ENCODE data around the gene MCTP2. TPM values are rescaled to one million over a fixed set of nuclear protein-coding genes. Genes with fewer than 3 reads are reported as not detected.

Gene MCTP2
- total and polyA plus RNA-seq, 2 of the 8 experiments (the other 6 are each of a cell fraction or from before 2014, with no cell fraction given), result 3.4 to 4.5 TPM

DNA sequence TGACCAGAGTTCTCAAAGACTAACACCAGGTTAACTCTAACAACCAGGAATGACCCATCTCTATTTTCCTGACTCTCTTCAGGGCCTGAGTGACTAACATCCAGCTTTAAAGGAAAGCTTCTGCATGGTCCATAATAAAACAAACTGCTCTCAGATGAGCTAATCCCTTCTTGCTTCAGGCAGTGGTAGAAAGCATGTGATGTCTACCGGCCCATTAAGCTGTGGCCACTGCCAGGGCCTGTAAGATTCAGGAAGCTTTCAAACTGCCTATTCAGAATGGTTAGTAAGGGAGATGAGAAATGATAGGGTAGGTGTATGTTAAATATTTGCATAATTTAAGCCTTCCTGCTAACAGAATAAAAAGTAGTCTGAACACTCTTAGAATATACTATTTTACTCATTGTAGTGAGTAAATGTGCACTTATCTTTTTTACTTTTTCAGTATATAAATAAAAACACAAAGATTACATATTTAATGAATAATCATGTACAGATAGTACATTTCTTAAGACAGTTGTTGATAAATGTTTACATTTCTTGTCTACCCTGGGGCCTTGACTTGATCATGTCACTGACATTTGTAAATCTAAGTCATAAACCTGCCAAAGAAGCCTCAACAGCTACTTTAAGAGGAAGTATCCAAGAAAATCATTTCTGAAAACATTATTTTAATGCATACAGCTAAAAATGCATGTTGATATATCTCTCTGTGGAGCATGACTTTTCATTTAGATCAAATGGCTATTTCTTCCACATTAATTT, 222.0 kb downstream of the MCTP2 start:
- Histone ChIP-seq H3K36me3 (ENCODE audit: control insufficient read depth in 2 of 4, insufficient read depth in 4 of 4, low read length in 3 of 4) (no peaks in the 10 kb centered on the region), H3K4me3 (ENCODE audit: extremely low read depth in 1 of 4, insufficient read depth in 2 of 4, low read depth in 3 of 4, low read length in 4 of 4) (no peak overlapping the region), H4K91ac (replicated peaks; ENCODE audit: insufficient read length, low read length) (no peak overlapping the region), H3K14ac (ENCODE audit: insufficient read length) (no peak overlapping the region), H3K23me2 (ENCODE audit: low read depth, low read length) (no peaks in the 10 kb centered on the region), H3K27ac (ENCODE audit: low read depth, low read length) (no peak overlapping the region), H3K27me3 (replicated peaks in 1 of 4; ENCODE audit: control insufficient read depth in 3 of 4, extremely low read depth in 1 of 4, insufficient read depth in 3 of 4, low read length in 3 of 4) (no peaks in the 10 kb centered on the region), H4K20me1 (replicated peaks in 1 of 2; ENCODE audit: control insufficient read depth in 1 of 2, insufficient read depth in 2 of 2, low read length in 2 of 2) (no peaks in the 10 kb centered on the region), H2BK20ac (ENCODE audit: low read length) (no peak overlapping the region), H3K9ac (replicated peaks in 1 of 4; ENCODE audit: extremely low read depth in 1 of 4, low read depth in 3 of 4, low read length in 3 of 4) (no peak overlapping the region), H2BK15ac (ENCODE audit: low read length) (no peak overlapping the region), H3K79me2 (ENCODE audit: control insufficient read depth in 1 of 2, insufficient read depth in 2 of 2, low read length in 2 of 2) (no peaks in the 10 kb centered on the region), H4K5ac (ENCODE audit: insufficient read length, low read depth, low read length) (no peak overlapping the region), H3K56ac (replicated peaks; ENCODE audit: insufficient read length, low read depth, low read length) (no peak overlapping the region), H3K4ac (replicated peaks; ENCODE audit: insufficient read length, low read depth, low read length) (no peak overlapping the region), H2BK12ac (ENCODE audit: low read depth, low read length) (no peak overlapping the region), H3K23ac (ENCODE audit: insufficient read length) (no peak overlapping the region), H3K9me3 (ENCODE audit: insufficient read depth in 2 of 2, low read depth in 1 of 2, low read length in 1 of 2) (no peaks in the 10 kb centered on the region), H3K79me1 (ENCODE audit: low read depth, low read length) (no peaks in the 10 kb centered on the region), H3K4me1 (replicated peaks in 1 of 4; ENCODE audit: control insufficient read depth in 3 of 4, insufficient read depth in 4 of 4, low read length in 3 of 4) (no peaks in the 10 kb centered on the region), H2BK120ac (replicated peaks; ENCODE audit: low read depth, low read length) (no peak overlapping the region), H4K8ac (ENCODE audit: extremely low read depth, insufficient read depth, low read length) (no peak overlapping the region), H3K4me2 (ENCODE audit: insufficient read depth in 1 of 2, low read depth in 2 of 2, low read length in 2 of 2) (no peak overlapping the region), H2AK5ac (ENCODE audit: low read depth, low read length) (no peak overlapping the region), H3K18ac (ENCODE audit: extremely low read depth, low read length) (no peak overlapping the region), H2AFZ (ENCODE audit: low read length) (no peak overlapping the region), H2BK5ac (ENCODE audit: low read depth, low read length) (no peak overlapping the region)
- POLR2A ChIA-PET (ENCODE audit: partially characterized antibody), result no interaction called here
- TF ChIP-seq BCL11A (IDR thresholded peaks at IDR 0.05; ENCODE audit: low read depth in 2 of 2, low read length in 2 of 2) (no peak), FOSL1 (IDR thresholded peaks at IDR 0.05; ENCODE audit: insufficient read depth, low read depth, low read length) (no peak), YY1 (IDR thresholded peaks at IDR 0.05; ENCODE audit: low read depth, low read length) (no peak), ASH2L (IDR thresholded peaks at IDR 0.05; ENCODE audit: low read length) (no peak)
- 94% methylated on average over 1 of the region's 1 CpG; no CpG with 5 or more reads in 1 of the 2 experiments for WGBS, 2 experiments (ENCODE audit: extremely low coverage in 1 of 2, insufficient coverage in 1 of 2, insufficient read length in 1 of 2, insufficient replicate concordance in 2 of 2, low coverage in 1 of 2, low lambda C conversion rate in 2 of 2, missing lambda C conversion rate in 1 of 2)
- CTCF ChIA-PET (ENCODE audit: partially characterized antibody), result interaction anchor here (1.2 kb wide), 2 partner anchors 25 to 122 kb away, joined by 3 read pairs; no protein-coding TSS in a partner anchor
- DNase-seq (ENCODE audit: low read depth in 1 of 2, low spot score in 2 of 2) (no peak), FAIRE-seq (no peak)
